Vagina (tissue), 2 donors: ENCODE results near the gene NUDT1.

Source experiments
- CTCF ChIP-seq, 3 experiments: fragments of 450-650 bp in 2 of 3; fragments of 200-600 bp in 1 of 3; sonication (generic) in 1 of 3; IDR thresholded peaks; one replicate each; pipeline ENCODE4 v1.5.1; 2017 to 2019; ENCODE audit warnings: antibody characterized with exemption in 3 of 3, mild to moderate bottlenecking in 2 of 3, moderate library complexity in 2 of 3
- POLR2A ChIP-seq, 2 donors: fragments of 450-650 bp; IDR thresholded peaks; one replicate each; pipeline ENCODE4 v1.6.1; 2017; ENCODE audit warnings: antibody characterized with exemption in 2 of 2, mild to moderate bottlenecking in 2 of 2, moderate library complexity in 2 of 2

- TF ChIP-seq CTCF (IDR thresholded peaks at IDR 0.05) (no peak), POLR2A (IDR thresholded peaks at IDR 0.05) (no peak)
Observed at GRCh38 chr7:2261611-2262010, 19.6 kb downstream of the NUDT1 start.
